ENCODE measurements around the gene HYDIN.

GRCh38 chr16:71246309-71246708 lies 15.8 kb upstream of the HYDIN start:
- TF ChIP-seq EZH2phosphoT487 (IDR thresholded peaks at IDR 0.05; ENCODE audit: borderline replicate concordance) (no peak), POLR2A (IDR thresholded peaks at IDR 0.05; ENCODE audit: borderline replicate concordance, extremely low read depth, insufficient read depth, insufficient read length) (no peak), POLR2AphosphoS5 (IDR thresholded peaks at IDR 0.05; ENCODE audit: low read depth, low read length) (no peak), EZH2 (IDR thresholded peaks at IDR 0.05) (no peak), CTCF (IDR thresholded peaks at IDR 0.05 in 2 of 3, conservative IDR thresholded peaks at IDR 0.05 in 1 of 3; ENCODE audit: borderline replicate concordance in 1 of 3, insufficient read depth in 1 of 3, low read depth in 2 of 3, low read length in 2 of 3) (no peak), SP1 (IDR thresholded peaks at IDR 0.05; ENCODE audit: low read depth) (no peak), CBX3 (IDR thresholded peaks at IDR 0.05; ENCODE audit: low read depth) (no peak)
- TF ChIP-seq, protein P1, sequence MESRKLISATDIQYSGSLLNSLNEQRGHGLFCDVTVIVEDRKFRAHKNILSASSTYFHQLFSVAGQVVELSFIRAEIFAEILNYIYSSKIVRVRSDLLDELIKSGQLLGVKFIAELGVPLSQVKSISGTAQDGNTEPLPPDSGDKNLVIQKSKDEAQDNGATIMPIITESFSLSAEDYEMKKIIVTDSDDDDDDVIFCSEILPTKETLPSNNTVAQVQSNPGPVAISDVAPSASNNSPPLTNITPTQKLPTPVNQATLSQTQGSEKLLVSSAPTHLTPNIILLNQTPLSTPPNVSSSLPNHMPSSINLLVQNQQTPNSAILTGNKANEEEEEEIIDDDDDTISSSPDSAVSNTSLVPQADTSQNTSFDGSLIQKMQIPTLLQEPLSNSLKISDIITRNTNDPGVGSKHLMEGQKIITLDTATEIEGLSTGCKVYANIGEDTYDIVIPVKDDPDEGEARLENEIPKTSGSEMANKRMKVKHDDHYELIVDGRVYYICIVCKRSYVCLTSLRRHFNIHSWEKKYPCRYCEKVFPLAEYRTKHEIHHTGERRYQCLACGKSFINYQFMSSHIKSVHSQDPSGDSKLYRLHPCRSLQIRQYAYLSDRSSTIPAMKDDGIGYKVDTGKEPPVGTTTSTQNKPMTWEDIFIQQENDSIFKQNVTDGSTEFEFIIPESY (IDR thresholded peaks at IDR 0.05; ENCODE audit: extremely low read depth, insufficient replicate concordance, low read length), result no peak
- TF ChIP-seq, protein P2, sequence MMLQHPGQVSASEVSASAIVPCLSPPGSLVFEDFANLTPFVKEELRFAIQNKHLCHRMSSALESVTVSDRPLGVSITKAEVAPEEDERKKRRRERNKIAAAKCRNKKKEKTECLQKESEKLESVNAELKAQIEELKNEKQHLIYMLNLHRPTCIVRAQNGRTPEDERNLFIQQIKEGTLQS (IDR thresholded peaks at IDR 0.05), result no peak
